ENCODE results near the gene SESN1.

GRCh38 chr6:109081516-109082187 lies 13.0 kb downstream of the SESN1 start:
- TF ChIP-seq POLR2AphosphoS5 (IDR thresholded peaks at IDR 0.05; ENCODE audit: low read depth) (no peak), CTCF (IDR thresholded peaks at IDR 0.05; ENCODE audit: insufficient read depth, low read length) (no peak), REST (IDR thresholded peaks at IDR 0.05; ENCODE audit: insufficient replicate concordance, low read depth) (no peak)

All from HL-60 (cell line).